IMR-90 (cell line): ENCODE results near the gene IRF2. TPM values are rescaled to one million over a fixed set of nuclear protein-coding genes. Genes with fewer than 3 reads are reported as not detected.

Experiments used
- ATAC-seq: fragments of 200-7000 bp; cut with Tn5 transposase; 2 replicates; pipeline ENCODE4 v1.9.1; 2020; ENCODE audit warnings: low read depth, mild to moderate bottlenecking, moderate library complexity
- BruUV-seq: library from RNA; stranded (reverse); fragments of 400-500 nt; replicated peaks from 2 replicates; lab custom pipeline; 2021; lab: Mats Ljungman, UMichigan
- CTCF ChIA-PET: fragments of 300-600 bp; formaldehyde crosslinking; extraction: SDS; loops from one replicate; lab custom pipeline; 2021; ENCODE audit warnings: antibody characterized with exemption; lab: Yijun Ruan, JAX
- POLR2A ChIA-PET: fragments of 300-600 bp; sonication (Branson Sonifier 250); formaldehyde crosslinking; loops from one replicate; lab custom pipeline; 2022; ENCODE audit warnings: antibody characterized with exemption; ENCODE audit not compliant: unreplicated experiment; lab: Charles Lee
- DNase-seq: peaks from one replicate; pipeline ENCODE4 v3.0.0; 2013
- H2AFZ ChIP-seq: replicated peaks from 2 replicates; pipeline ENCODE3; 2013; ENCODE audit warnings: low read length, mild to moderate bottlenecking; ENCODE audit not compliant: poor library complexity
- H2AK5ac ChIP-seq: 2 replicates; pipeline ENCODE4 v1.6.1; 2013; ENCODE audit warnings: low read depth, low read length, inconsistent platforms
- H2AK9ac ChIP-seq: replicated peaks from 2 replicates; pipeline ENCODE3; 2013; ENCODE audit warnings: mild to moderate bottlenecking, low read depth, low read length, moderate library complexity; ENCODE audit not compliant: poor library complexity
- H2BK120ac ChIP-seq: 2 replicates; pipeline ENCODE4 v1.6.1; 2013; ENCODE audit warnings: low read depth, low read length, inconsistent platforms
- H2BK15ac ChIP-seq: 3 replicates; pipeline ENCODE4 v1.6.1; 2013; ENCODE audit warnings: low read depth, low read length, inconsistent platforms
- H2BK20ac ChIP-seq: 2 replicates; pipeline ENCODE4 v1.6.1; 2013; ENCODE audit warnings: low read depth, mild to moderate bottlenecking, inconsistent platforms, low read length, moderate library complexity
- H2BK5ac ChIP-seq: 2 replicates; pipeline ENCODE4 v1.6.1; 2013; ENCODE audit warnings: mild to moderate bottlenecking, low read depth, low read length, inconsistent platforms; ENCODE audit not compliant: poor library complexity, severe bottlenecking
- H3K14ac ChIP-seq: replicated peaks from 2 replicates; pipeline ENCODE4 v1.6.1; 2013; ENCODE audit warnings: low read depth, low read length, inconsistent platforms
- H3K18ac ChIP-seq: 2 replicates; pipeline ENCODE4 v1.6.1; 2013; ENCODE audit warnings: low read depth, low read length, control low read depth
- H3K23ac ChIP-seq: 2 replicates; pipeline ENCODE4 v1.6.1; 2013; ENCODE audit warnings: low read depth, low read length, inconsistent platforms
- H3K27ac ChIP-seq: 2 replicates; pipeline ENCODE4 v1.5.1; 2013; ENCODE audit warnings: mild to moderate bottlenecking, control low read depth, low read length; ENCODE audit not compliant: insufficient read depth
- H3K27me3 ChIP-seq: 2 replicates; pipeline ENCODE4 v1.6.1; 2013; ENCODE audit warnings: low read length; ENCODE audit not compliant: control insufficient read depth, insufficient read depth
- H3K36me3 ChIP-seq: 2 replicates; pipeline ENCODE4 v1.6.1; 2013; ENCODE audit warnings: low read length, mixed read lengths; ENCODE audit not compliant: control insufficient read depth, insufficient read depth
- H3K4ac ChIP-seq: 2 replicates; pipeline ENCODE4 v1.6.1; 2013; ENCODE audit warnings: low read depth, low read length, inconsistent platforms
- H3K4me1 ChIP-seq: 2 replicates; pipeline ENCODE4 v1.6.1; 2013; ENCODE audit warnings: low read length, mixed read lengths; ENCODE audit not compliant: control insufficient read depth, insufficient read depth
- H3K4me2 ChIP-seq: 2 replicates; pipeline ENCODE4 v1.6.1; 2013; ENCODE audit warnings: low read depth, mild to moderate bottlenecking, control low read depth, low read length, moderate library complexity
- H3K4me3 ChIP-seq: 2 replicates; pipeline ENCODE4 v1.5.1; 2013; ENCODE audit warnings: low read depth, mild to moderate bottlenecking, control low read depth, low read length, moderate library complexity; ENCODE audit not compliant: insufficient read depth
- H3K56ac ChIP-seq: 2 replicates; pipeline ENCODE4 v1.6.1; 2013; ENCODE audit warnings: low read length, inconsistent platforms; ENCODE audit not compliant: insufficient read depth; ENCODE audit errors: extremely low read depth
- H3K79me1 ChIP-seq, 2 experiments: 2 replicates each; pipeline ENCODE4 v1.6.1; 2013; ENCODE audit warnings: low read length in 2 of 2, inconsistent platforms in 1 of 2, low read depth in 1 of 2
- H3K9ac ChIP-seq: 2 replicates; pipeline ENCODE4 v1.6.1; 2013; ENCODE audit warnings: low read depth, low read length, control low read depth
- H3K9me1 ChIP-seq: 2 replicates; pipeline ENCODE4 v1.6.1; 2013; ENCODE audit warnings: low read length, inconsistent platforms; ENCODE audit not compliant: insufficient read depth
- H3K9me3 ChIP-seq: 2 replicates; pipeline ENCODE4 v1.6.1; 2013; ENCODE audit warnings: low read length; ENCODE audit not compliant: control insufficient read depth, insufficient read depth
- H4K20me1 ChIP-seq: 2 replicates; pipeline ENCODE4 v1.6.1; 2013; ENCODE audit warnings: low read length, inconsistent platforms; ENCODE audit not compliant: insufficient read depth
- H4K5ac ChIP-seq: 2 replicates; pipeline ENCODE4 v1.6.1; 2013; ENCODE audit warnings: mild to moderate bottlenecking, low read depth, low read length, control low read depth
- H4K8ac ChIP-seq, 2 experiments: 2 replicates each; pipeline ENCODE4 v1.6.1; 2013; ENCODE audit warnings: low read depth in 2 of 2, low read length in 2 of 2, control low read depth in 1 of 2, inconsistent platforms in 1 of 2
- H4K91ac ChIP-seq: 2 replicates; pipeline ENCODE4 v1.6.1; 2013; ENCODE audit warnings: low read depth, low read length, inconsistent platforms; ENCODE audit not compliant: insufficient read depth
- CHD1 ChIP-seq: IDR thresholded peaks from 2 replicates; pipeline ENCODE4 v1.6.1; 2012; ENCODE audit warnings: low read depth, low read length, improper control_type of control experiment
- CTCF ChIP-seq: conservative IDR thresholded peaks from 2 replicates; pipeline ENCODE4 v1.5.1; 2012; ENCODE audit warnings: mild to moderate bottlenecking, low read depth, low read length, improper control_type of control experiment
- FOS ChIP-seq: fragments of 150-350 bp; IDR thresholded peaks from 2 replicates; pipeline ENCODE4 v1.6.1; 2016; ENCODE audit warnings: low read depth, low read length
- MAFK ChIP-seq: IDR thresholded peaks from 2 replicates; pipeline ENCODE4 v1.6.1; 2012; ENCODE audit warnings: low read depth, low read length, improper control_type of control experiment
- MXI1 ChIP-seq: IDR thresholded peaks from 2 replicates; pipeline ENCODE4 v1.6.1; 2012; ENCODE audit warnings: low read depth, mild to moderate bottlenecking, low read length, moderate library complexity, borderline replicate concordance
- NFE2L2 ChIP-seq: fragments of 150-350 bp; IDR thresholded peaks from 2 replicates; pipeline ENCODE4 v1.6.1; 2016; ENCODE audit warnings: low read depth, mild to moderate bottlenecking, low read length
- POLR2A ChIP-seq: IDR thresholded peaks from 2 replicates; pipeline ENCODE4 v1.6.1; 2012; ENCODE audit warnings: mild to moderate bottlenecking, low read depth, low read length
- RAD21 ChIP-seq: IDR thresholded peaks from 2 replicates; pipeline ENCODE4 v1.6.1; 2012; ENCODE audit warnings: low read length, improper control_type of control experiment
- RFX5 ChIP-seq: IDR thresholded peaks from 2 replicates; pipeline ENCODE4 v1.8.0; 2012; ENCODE audit warnings: low read depth, mild to moderate bottlenecking, low read length, moderate library complexity
- WGBS, 2 experiments: methylation state at CpG; one replicate each; pipeline versions ENCODE4 v1.1.5 to v1.1.7; 2013; ENCODE audit warnings: missing lambda C conversion rate in 2 of 2; ENCODE audit not compliant: insufficient read length in 1 of 2; ENCODE audit errors: extremely low coverage in 2 of 2; 5-methylcytosine and 5-hydroxymethylcytosine counted together
- dilution Hi-C: fragments of 300-500 bp; cut with HindIII; formaldehyde crosslinking; loops from one replicate; pipeline ENCODE4 v1.14.3; 2018; ENCODE audit warnings: low sequenced_read_pairs; ENCODE audit not compliant: unreplicated experiment
- in situ Hi-C: fragments of 300-500 bp; cut with MboI; formaldehyde crosslinking; loops from 3 replicates; pipeline ENCODE4 v1.14.3; 2019; ENCODE audit warnings: low sequenced_read_pairs, inconsistent platforms, mixed read lengths
- intact Hi-C: fragments of 100-400 bp; cut with micrococcal nuclease; formaldehyde crosslinking; loops from 2 replicates; pipeline ENCODE4 v1.10.0; 2022
- polyA plus RNA-seq, 3 experiments: library from polyadenylated mRNA; depleted of rRNA; stranded (reverse); fragments of >200 nt; gene quantifications; 2 replicates each; pipeline ENCODE4 v1.2.3, GENCODE V29; 2012; ENCODE audit warnings: low replicate concordance in 1 of 3
- total RNA-seq: library from RNA; depleted of rRNA; stranded (reverse); fragments of >200 nt; gene quantifications from 2 replicates; pipeline ENCODE4 v1.2.3, GENCODE V29; 2012

Gene IRF2
- total and polyA plus RNA-seq, 2 of the 4 experiments (the other 2 are of a cell fraction) = 16.5 to 21.9 TPM

GRCh38 chr4:184392748-184393559 lies 81.4 kb downstream of the IRF2 start:
- H4K8ac ChIP-seq = no peak overlapping the region
- no peak overlapping the region for H4K5ac ChIP-seq
- no peak overlapping the region for H3K27ac ChIP-seq
- no peak overlapping the region for H3K56ac ChIP-seq
- H4K20me1 ChIP-seq = no peaks in the 10 kb centered on the region
- H2BK15ac ChIP-seq = no peak overlapping the region
- no peak for TF ChIP-seq POLR2A
- TF ChIP-seq RAD21 = no peak
- TF ChIP-seq CTCF = no peak
- no peak for TF ChIP-seq MAFK
- no peak for TF ChIP-seq CHD1
- no peak for TF ChIP-seq FOS
- TF ChIP-seq NFE2L2 = no peak
- TF ChIP-seq MXI1 = no peak
- no peak for TF ChIP-seq RFX5
- no peaks in the 10 kb centered on the region for H3K27me3 ChIP-seq
- no peak overlapping the region for H3K4me3 ChIP-seq
- ChIA-PET POLR2A (no interaction called here), CTCF (no interaction called here)
- H2BK20ac ChIP-seq = no peak overlapping the region
- ATAC-seq = no peak
- dilution Hi-C loops = no loop called here
- H3K36me3 ChIP-seq = peaks cover 63% of the 10 kb centered on the region
- H2BK5ac ChIP-seq = no peak overlapping the region
- H3K9me1 ChIP-seq = no peaks in the 10 kb centered on the region
- H3K79me1 ChIP-seq = peaks cover 8 to 17% of the 10 kb centered on the region in 2 experiments; a peak in 3 of 4 replicates
- H2AK9ac ChIP-seq = no peak overlapping the region
- DNase-seq = no peak
- no peak overlapping the region for H3K4me2 ChIP-seq
- no peak overlapping the region for H3K14ac ChIP-seq
- no peak overlapping the region for H2BK120ac ChIP-seq
- H3K9ac ChIP-seq = no peak overlapping the region
- no peak overlapping the region for H2AFZ ChIP-seq
- no peak overlapping the region for H4K91ac ChIP-seq
- no peak overlapping the region for H2AK5ac ChIP-seq
- H3K4ac ChIP-seq = no peak overlapping the region
- H3K4me1 ChIP-seq = 0 out of 2 replicates have a peak, but pooled peaks cover 3% of the 10 kb centered on the region
- no peaks in the 10 kb centered on the region for H3K9me3 ChIP-seq
- 100% methylated on average over 2 of the region's 17 CpGs; no CpG with 5 or more reads in 1 of the 2 experiments for WGBS, 2 experiments
- no peak overlapping the region for H3K23ac ChIP-seq
- in situ Hi-C loops = no loop called here
- no TSS peak for BruUV-seq
- H3K18ac ChIP-seq = no peak overlapping the region
- intact Hi-C loops = no loop called here
